Measurements from ENCODE around the gene S100A2. TPM values are rescaled to one million over a fixed set of nuclear protein-coding genes. Genes with fewer than 3 reads are reported as not detected.

The S100A2 gene
- total RNA-seq, 4 donors from 2014 or later: 2.7 to 73.3 (median 14.2) TPM

- Histone ChIP-seq H3K36me3 (no peaks in the 10 kb centered on the region), H3K4me1 (peaks cover 11 to 39% (median 20%) of the 10 kb centered on the region in 3 donors), H3K27me3 (no peaks in the 10 kb centered on the region), H3K27ac (peak overlapping the region in 1 of 4 donors; percentile 70), H3K4me3 (no peak overlapping the region), H3K9me3 (no peaks in the 10 kb centered on the region)
- TF ChIP-seq CTCF (IDR thresholded peaks at IDR 0.05): no peak
- ATAC-seq: no peak
- 53 to 65% methylated on average over 4 to 5 of the region's 7 CpGs for WGBS, 2 donors (ENCODE audit: low coverage in 1 of 2)
These were observed 6.1 kb upstream of the S100A2 start for GRCh38 chr1:153571706-153572105.

GRCh38 chr1:153570874-153571273, 5.2 kb upstream of the S100A2 start:
- 94 to 97% methylated on average over 4 to 5 of the region's 5 CpGs for WGBS, 2 donors (ENCODE audit: low coverage in 1 of 2)
- TF ChIP-seq POLR2A (IDR thresholded peaks at IDR 0.05) (no peak), EP300 (IDR thresholded peaks at IDR 0.05) (no peak), CTCF (IDR thresholded peaks at IDR 0.05) (no peak), POLR2AphosphoS5 (IDR thresholded peaks at IDR 0.05) (no peak)
- no peaks in the 10 kb centered on the region for H3K9me3 ChIP-seq
- no peak overlapping the region for H3K27ac ChIP-seq
- no peaks in the 10 kb centered on the region for H3K27me3 ChIP-seq
- no peak overlapping the region for H3K4me3 ChIP-seq
- no peaks in the 10 kb centered on the region for H3K36me3 ChIP-seq
- peaks cover 17 to 47% (median 29%) of the 10 kb centered on the region in 3 donors for H3K4me1 ChIP-seq
- ATAC-seq: no peak

GRCh38 chr1:153569465-153569864, 3.8 kb upstream of the S100A2 start:
- peaks cover 22 to 59% (median 35%) of the 10 kb centered on the region in 3 donors for H3K4me1 ChIP-seq
- no peak overlapping the region for H3K4me3 ChIP-seq
- no peaks in the 10 kb centered on the region for H3K36me3 ChIP-seq
- WGBS, 2 donors (ENCODE audit: low coverage in 1 of 2): 82 to 91% methylated on average over 5 to 6 of the region's 8 CpGs
- no peak overlapping the region for H3K27ac ChIP-seq
- ATAC-seq: no peak
- TF ChIP-seq CTCF (IDR thresholded peaks at IDR 0.05) (no peak), POLR2AphosphoS5 (IDR thresholded peaks at IDR 0.05) (no peak), POLR2A (IDR thresholded peaks at IDR 0.05) (no peak), EP300 (IDR thresholded peaks at IDR 0.05) (no peak)
- H3K9me3 ChIP-seq: no peaks in the 10 kb centered on the region
- H3K27me3 ChIP-seq: no peaks in the 10 kb centered on the region

- Histone ChIP-seq H3K4me1 (peaks cover 22 to 59% (median 35%) of the 10 kb centered on the region in 3 donors), H3K27me3 (no peaks in the 10 kb centered on the region), H3K9me3 (no peaks in the 10 kb centered on the region), H3K4me3 (peak overlapping the region; percentile 2 to 39), H3K36me3 (no peaks in the 10 kb centered on the region), H3K27ac (peak overlapping the region; percentile 60 to 95 (median 86))
- ATAC-seq: peak; percentile 38
- TF ChIP-seq POLR2A (IDR thresholded peaks at IDR 0.05) (no peak), EP300 (IDR thresholded peaks at IDR 0.05) (no peak), CTCF (IDR thresholded peaks at IDR 0.05) (peak; percentile 98 to 100 (median 100)), POLR2AphosphoS5 (IDR thresholded peaks at IDR 0.05) (peak; percentile 68)
- 0 to 21% methylated on average over 1 to 6 of the region's 25 CpGs for WGBS, 2 donors (ENCODE audit: low coverage in 1 of 2)
These were observed 2.9 kb upstream of the S100A2 start for GRCh38 chr1:153568367-153569099.
